Measurements from ENCODE around the gene MAN1B1.
A peak's percentile ranks its signal among the peaks of the same experiment; 100 is the strongest.
"Not testable (repeated sequence)": the region's sequence is repeated elsewhere in the genome, so short reads cannot be mapped to it uniquely, and the experiment has no call there.

MAN1B1 gene

DNA sequence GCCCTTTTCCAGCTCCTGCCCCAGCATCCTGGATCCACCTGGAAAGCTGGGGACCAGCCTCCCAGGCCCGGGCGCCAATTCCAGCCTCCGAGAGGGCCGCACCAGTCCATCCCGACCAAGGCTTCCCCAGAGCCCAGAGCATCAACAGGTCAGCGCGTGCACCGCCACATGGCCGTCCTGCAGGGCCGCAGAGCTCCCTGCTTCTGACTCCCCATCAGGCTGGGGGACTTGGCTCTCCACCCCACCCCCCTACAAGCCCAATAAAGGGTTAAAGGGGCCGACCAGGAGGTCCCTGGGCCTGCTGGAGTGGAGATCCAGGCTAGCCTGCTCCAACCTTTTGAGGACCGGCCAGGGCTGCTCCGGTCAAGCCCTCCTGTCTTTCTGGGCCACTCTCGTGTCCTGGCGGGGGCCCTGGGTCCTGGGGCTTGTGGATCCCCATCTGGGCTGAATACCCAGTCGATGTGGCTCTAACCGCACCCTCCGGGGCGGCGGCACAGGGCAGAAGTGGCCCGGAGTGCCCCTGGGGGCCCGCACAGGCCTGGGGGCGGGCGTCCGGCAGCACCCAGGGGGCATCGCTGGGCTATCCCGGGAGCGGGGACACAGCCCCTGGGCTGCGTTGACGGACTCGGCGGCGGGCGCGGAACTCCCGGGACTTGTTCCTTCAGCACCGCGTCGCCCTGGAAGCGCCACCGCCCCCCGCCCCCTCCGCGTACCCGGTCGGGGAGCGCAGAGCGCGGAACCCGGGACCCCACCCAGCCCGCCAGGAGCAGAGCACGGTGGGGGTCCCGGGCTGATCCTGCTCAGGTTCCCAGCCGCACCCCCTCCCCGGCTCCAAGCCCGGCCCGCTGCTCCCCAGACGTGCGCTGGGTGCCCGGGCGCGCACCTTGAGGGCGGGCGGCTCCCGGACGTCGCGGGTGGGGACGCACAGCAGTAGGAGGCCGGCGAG is 33.5 kb upstream of the MAN1B1 start:
- no peak for DNase-seq (ENCODE audit: low spot score)

DNA sequence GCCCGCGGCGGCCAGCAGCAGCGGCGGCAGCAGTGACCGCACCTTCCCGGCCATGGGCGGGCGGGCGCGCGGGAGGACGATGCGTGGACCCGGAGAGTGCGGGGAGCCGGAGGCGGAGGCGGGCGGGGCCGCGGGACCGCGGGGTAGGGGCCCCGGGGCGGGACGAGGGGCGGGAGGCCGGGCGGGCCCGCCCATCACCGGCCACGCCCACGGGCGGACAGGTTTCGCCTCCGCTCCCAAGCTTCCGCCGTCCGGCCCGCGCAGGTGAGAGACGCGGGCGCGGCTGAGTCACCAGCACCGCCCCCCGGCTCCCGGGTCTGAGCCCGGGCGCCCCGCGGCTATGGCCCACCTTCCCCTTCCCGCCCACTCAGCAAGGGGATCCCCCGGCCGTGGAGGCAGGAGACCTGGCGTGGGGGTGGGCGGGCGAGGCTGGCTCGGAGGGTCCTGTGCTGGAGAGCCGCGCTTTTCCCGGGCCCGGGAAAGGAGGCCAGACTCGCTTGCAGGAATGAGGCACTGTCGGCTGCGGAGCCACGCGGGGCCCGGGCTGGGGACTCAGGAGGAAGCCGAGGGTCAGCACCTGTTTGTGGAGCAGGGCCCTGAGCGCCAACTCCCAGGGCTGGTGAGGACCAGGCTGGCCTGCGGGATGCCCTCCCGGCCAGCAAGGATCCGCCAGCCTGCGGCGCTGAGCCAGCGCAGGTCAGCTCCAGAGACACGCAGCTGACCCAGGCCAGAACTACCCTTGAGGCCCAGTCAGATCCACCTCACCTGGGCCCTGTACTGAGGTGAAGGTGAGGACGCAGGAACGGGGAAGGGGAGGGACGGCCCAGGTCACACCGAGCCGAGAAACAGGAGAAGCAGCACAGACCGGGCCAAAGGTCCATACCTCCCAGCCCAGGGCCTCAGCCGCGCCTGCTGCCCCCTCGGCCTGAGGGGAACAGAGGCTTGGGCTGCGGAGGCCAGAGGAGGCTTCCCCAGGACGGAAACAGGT is 32.5 kb upstream of the MAN1B1 start, which contains the start of gene ENTPD2:
ENTPD2 (minus strand) TSS at position 118 of the 988 bp plus-strand sequence; CDS start at position 54, 64 bp downstream.
- DNase-seq (ENCODE audit: low spot score), result no peak

- no peak for DNase-seq (ENCODE audit: low spot score)
Measured at GRCh38 chr9:137054932-137055384, 31.8 kb upstream of the MAN1B1 start.

GRCh38 chr9:137055385-137056364 is 31.1 kb upstream of the MAN1B1 start:
- peak; percentile 98 for DNase-seq (ENCODE audit: low spot score)

- DNase-seq (ENCODE audit: low spot score), result no peak
Measured at GRCh38 chr9:137056739-137057415, 29.9 kb upstream of the MAN1B1 start.

DNA sequence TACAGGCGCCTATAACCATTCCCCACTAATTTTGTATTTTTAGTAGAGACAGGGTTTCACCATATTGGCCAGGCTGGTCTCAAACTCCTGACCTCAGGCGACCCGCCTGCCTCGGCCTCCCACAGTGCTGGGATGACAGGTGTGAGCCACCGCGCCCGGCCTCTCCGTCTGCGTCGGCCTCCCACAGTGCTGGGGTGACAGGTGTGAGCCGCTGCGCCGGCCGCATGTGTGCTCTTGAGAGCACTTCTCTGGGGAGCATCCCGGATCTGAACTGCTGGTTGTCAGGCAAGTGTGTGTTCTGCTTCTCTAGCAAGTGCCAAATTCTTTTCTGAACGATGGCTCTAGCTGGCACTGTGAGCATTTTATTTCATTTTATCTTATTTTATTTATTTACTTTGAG is 29.2 kb upstream of the MAN1B1 start:
- DNase-seq (ENCODE audit: low spot score), result no peak

GRCh38 chr9:137058521-137059234 is 28.1 kb upstream of the MAN1B1 start:
- no peak for DNase-seq (ENCODE audit: low spot score)

DNA sequence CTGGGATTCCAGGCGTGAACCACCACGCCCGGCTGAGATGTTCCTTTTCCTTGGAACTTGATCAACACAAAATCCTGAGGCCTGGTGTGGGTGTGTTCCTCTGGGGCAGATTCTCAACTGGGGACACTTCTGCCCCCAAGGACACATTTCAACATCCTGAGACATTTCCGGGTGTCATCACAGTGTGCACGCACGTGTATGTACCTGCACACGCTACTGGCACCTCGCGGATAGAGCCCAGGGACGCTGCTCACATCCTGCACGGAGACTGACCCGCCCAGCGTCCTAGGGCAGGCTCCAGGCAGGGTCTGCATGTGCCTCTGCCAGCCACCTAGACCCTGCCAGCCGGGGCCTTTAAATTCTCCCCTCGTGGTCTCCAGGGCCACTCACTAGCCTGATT is 24.4 kb upstream of the MAN1B1 start:
- DNase-seq (ENCODE audit: low spot score), result no peak

GRCh38 chr9:137062798-137063197 is 24.0 kb upstream of the MAN1B1 start:
- DNase-seq (ENCODE audit: low spot score), result not testable (repeated sequence)

GRCh38 chr9:137063311-137064026 is 23.3 kb upstream of the MAN1B1 start:
- DNase-seq (ENCODE audit: low spot score), result no peak

GRCh38 chr9:137064027-137064879 is 22.5 kb upstream of the MAN1B1 start:
- DNase-seq (ENCODE audit: low spot score), result no peak

- DNase-seq (ENCODE audit: low spot score), result no peak
Measured at GRCh38 chr9:137064880-137065164, 22.0 kb upstream of the MAN1B1 start.

GRCh38 chr9:137065336-137065967 is 21.3 kb upstream of the MAN1B1 start:
- DNase-seq (ENCODE audit: low spot score), result no peak

DNA sequence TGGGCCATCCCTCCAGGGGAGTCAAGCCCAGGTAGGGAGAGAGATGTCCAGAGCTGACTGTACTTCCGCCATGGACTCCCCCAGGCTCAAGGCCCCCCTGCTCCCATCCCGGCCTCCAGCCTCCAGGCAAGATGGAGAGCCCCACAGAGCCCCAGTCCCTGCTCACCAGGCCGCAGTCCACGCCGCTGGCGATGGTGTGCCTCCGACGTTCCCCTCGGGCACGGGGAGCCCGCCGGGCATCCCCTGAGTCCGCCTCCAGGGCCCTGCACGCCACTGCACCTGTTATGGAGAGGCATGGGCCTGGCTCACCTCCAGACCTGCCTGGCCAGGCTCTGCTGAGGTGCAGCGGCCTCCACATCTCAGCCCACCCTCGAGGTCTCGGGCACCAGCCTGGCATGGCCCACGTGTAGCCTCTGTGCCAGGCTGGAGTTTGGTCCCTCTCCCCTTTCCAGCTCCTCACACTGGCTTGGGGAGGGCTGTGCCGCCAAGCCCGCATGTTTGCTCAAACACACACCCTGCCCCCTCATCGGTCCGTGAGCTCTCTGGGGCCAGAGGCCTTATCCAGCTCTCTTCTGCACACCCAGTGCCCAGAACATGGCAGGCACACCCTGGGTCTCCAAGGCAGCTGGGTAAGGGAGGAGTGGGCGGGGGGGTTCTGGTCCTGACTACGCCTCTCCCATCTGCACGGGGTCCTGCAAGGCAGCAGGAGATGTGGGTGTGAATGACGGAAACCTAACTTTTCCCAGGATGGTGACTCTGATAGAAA is 20.5 kb upstream of the MAN1B1 start:
- no peak for DNase-seq (ENCODE audit: low spot score)

DNA sequence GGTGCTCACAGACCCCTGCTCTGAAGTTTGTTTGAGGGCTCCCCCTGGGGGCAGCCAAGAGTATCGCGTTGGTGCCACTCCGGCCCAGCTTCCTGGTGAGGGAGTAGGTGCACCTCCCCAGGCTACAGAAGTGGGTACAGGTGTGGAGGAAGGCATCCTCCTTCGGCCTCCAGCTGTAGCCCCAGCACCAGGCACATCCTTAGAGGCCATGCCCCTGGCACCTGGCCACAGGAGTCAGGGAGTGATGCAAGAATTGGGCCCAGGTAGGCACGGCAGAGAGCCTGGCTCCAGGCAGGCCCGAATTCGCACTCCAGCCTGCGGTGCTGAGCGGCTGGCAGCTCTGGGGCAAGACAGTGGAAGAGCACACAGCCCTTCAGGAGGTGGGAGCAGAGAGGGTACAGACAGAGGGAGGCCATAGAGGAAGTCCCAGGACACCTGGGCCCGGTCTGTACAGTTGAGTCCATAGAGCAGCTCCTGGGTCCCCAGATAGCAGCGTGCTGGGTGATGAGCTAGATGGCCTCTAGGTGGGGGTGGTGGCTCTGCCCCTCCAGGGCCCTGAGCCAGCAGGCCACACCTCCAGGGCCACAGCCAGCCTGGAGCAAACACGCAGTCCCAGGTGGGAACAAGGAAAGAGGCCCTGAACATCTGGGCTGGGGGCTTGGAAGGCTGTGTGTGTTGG is 18.8 kb upstream of the MAN1B1 start:
- DNase-seq (ENCODE audit: low spot score), result peak; percentile 83

Measured in globus pallidus (tissue), 1 donor.